GM19099 (cell line): Measurements from ENCODE around the gene GPR162.

Experiments used
- POLR2A ChIP-seq: IDR thresholded peaks from 3 replicates; pipeline ENCODE4 v1.6.1; 2011; ENCODE audit warnings: low read depth; ENCODE audit not compliant: insufficient read length; ENCODE audit errors: extremely low read depth

Gene GPR162

DNA sequence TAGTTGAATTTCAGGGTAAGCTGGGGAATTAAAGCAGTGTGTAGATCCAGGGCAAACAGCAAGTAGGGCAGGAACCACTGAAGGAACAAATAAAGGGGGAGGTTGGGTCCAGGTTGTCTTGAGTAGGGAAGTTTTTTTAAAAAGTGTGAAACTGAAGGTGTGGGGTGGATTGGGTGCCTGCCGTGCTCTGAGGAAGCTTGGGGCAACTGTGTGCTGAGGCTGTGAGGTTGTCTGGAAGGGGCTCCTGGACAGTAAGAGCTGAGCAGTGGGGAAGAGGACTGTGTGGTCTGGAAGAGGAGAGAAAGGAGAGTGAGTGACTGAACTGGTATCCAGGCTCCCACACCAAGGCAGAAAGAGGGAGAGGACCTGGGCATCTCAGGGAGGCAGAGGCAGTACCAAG lies 10.9 kb upstream of the GPR162 start:
- no peak for TF ChIP-seq POLR2A

- TF ChIP-seq POLR2A: no peak
Measured at GRCh38 chr12:6813363-6813762, 8.3 kb upstream of the GPR162 start.

GRCh38 chr12:6816598-6816997 lies 5.0 kb upstream of the GPR162 start:
- TF ChIP-seq POLR2A: no peak

GRCh38 chr12:6817098-6817497 lies 4.5 kb upstream of the GPR162 start:
- TF ChIP-seq POLR2A: no peak

DNA sequence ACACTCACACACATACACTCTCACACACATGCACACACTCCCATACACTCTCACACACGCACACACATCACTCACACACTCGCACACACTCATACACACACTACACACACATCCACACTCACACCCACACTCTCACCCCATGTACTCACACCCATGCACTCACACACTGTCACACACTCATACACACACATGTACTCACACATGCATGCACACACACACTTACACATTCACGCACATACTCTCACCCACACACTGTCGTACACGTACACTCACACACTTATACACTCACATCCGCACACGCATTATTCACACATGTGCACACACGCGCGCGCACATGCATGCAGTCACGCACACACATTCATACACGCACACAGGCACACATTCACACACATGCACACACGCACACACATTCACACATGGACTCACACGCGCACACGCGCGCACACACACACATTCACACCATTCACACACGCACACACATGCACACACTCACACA lies 3.9 kb upstream of the GPR162 start:
- no peak for TF ChIP-seq POLR2A

DNA sequence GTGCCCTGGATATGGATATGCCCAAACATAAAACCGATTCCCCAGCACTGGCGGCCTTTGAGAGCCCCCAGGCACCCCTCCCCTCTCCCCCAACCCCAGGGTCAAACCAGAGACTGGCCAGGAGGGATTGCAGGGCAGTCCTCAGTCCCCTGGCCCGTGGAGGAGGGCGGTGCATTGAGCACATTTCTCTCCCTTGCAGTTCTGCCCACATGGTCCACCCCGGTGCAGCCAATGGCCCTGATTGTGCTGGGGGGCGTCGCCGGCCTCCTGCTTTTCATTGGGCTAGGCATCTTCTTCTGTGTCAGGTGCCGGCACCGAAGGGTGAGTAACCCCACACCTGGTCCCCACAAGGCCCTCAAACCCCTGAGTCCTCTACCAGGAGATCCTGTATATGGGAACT lies 3.4 kb upstream of the GPR162 start:
- no peak for TF ChIP-seq POLR2A

DNA sequence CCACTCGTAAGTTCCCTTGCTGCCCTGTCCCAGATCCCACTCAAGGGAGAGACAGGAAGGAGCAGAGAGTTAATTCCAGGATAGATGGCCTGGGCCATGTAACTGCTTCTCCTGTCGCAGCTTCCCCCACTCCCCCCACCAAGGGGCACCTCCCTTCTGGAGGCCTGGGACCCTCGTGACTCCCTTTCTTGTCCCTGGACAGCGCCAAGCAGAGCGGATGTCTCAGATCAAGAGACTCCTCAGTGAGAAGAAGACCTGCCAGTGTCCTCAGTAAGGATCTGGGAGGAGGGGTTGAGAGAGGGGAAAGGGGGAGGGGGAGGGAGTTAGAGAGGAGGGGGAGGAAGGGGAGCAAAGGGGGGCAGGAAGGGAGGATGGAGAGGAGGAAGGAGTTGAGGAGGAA lies 3.0 kb upstream of the GPR162 start:
- TF ChIP-seq POLR2A: no peak

GRCh38 chr12:6819106-6820030 lies 2.3 kb upstream of the GPR162 start:
- TF ChIP-seq POLR2A: no peak

GRCh38 chr12:6820166-6820565 lies 1.5 kb upstream of the GPR162 start:
- TF ChIP-seq POLR2A: no peak

- no peak for TF ChIP-seq POLR2A
Measured at GRCh38 chr12:6822426-6823135, 960 bp downstream of the GPR162 start.

GRCh38 chr12:6823182-6824084 lies 1.8 kb downstream of the GPR162 start:
- TF ChIP-seq POLR2A: no peak

DNA sequence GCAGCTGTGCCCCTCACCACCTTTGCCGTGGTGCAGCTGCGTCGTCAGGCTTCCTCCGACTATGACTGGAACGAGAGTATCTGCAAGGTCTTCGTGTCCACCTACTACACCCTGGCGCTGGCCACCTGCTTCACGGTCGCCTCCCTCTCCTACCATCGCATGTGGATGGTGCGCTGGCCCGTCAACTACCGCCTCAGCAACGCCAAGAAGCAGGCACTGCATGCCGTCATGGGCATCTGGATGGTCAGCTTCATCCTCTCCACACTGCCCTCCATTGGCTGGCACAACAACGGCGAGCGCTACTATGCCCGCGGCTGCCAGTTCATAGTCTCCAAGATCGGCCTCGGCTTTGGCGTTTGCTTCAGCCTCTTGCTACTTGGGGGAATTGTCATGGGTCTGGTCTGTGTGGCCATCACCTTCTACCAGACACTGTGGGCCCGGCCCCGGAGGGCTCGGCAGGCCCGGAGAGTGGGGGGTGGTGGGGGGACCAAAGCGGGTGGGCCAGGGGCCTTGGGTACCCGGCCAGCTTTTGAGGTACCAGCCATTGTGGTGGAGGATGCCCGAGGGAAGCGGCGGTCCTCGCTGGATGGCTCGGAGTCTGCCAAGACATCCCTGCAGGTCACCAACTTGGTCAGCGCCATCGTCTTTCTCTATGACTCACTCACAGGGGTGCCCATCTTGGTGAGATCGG lies 2.6 kb downstream of the GPR162 start:
- TF ChIP-seq POLR2A: no peak

GRCh38 chr12:6824901-6825381 lies 3.3 kb downstream of the GPR162 start:
- TF ChIP-seq POLR2A: no peak
